GM12892 (cell line): ENCODE data around the gene FTHL17.

Source experiments
- POLR2A ChIP-seq: IDR thresholded peaks from 2 replicates; pipeline ENCODE4 v1.6.1; 2011; ENCODE audit warnings: low read depth, low read length, control low read depth
- POLR2AphosphoS5 ChIP-seq: IDR thresholded peaks from 2 replicates; pipeline ENCODE4 v1.6.1; 2011; ENCODE audit warnings: low read depth, low read length, control low read depth

- TF ChIP-seq POLR2A: no peak
- no peak for TF ChIP-seq POLR2AphosphoS5
These were observed 44.5 kb downstream of the FTHL17 start for GRCh38 chrX:31027351-31027750.
